HG02884 (cell line): ENCODE measurements around the gene MRGPRD.

Experiments
- ATAC-seq: cut with Tn5 transposase; IDR thresholded peaks from one replicate; pipeline ENCODE4 v1.9.1; 2021; ENCODE audit warnings: mild to moderate bottlenecking, moderate library complexity; ENCODE audit not compliant: unreplicated experiment

The MRGPRD gene

DNA sequence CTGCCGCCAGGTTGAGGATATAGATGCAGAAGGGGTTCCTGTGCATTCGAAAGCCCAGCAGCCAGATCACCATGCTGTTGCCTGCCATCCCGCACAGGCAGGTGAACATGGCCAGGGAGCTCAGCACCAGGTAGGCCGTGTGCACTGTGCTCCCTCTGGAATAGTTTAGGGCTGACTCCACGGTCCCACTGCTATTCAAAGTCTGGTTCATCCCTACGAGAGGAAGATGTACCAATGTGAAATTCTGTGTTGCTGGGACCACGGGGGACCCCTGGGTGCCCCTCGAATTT lies at the start of gene MRGPRD:
TSS of gene MRGPRD (minus strand) at position 211 of the 290 bp plus-strand sequence. CDS start at position 211, 0 bp downstream.
- no peak for ATAC-seq

DNA sequence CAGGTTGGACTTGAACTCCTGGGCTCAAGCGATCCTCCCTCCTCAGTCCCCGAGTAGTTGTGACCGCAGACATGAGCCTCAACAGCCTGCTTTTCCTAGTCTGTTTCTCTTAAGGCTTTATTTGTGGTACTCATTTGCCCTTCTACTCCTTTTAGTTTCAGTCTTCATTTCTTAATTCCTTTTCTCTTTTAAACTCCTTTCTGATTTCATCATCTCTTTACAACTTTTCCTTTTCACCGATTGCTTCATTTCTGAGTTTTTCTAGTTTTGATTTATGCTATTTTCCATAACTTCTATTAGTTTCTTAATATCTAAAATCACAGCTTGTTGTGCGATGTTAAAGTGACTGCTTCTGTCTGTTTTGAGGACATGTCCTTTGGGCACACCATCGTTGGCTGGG lies 49.5 kb upstream of the MRGPRD start:
- no peak for ATAC-seq

- no peak for ATAC-seq
Observed at GRCh38 chr11:69027704-69028372, 47.1 kb upstream of the MRGPRD start.

DNA sequence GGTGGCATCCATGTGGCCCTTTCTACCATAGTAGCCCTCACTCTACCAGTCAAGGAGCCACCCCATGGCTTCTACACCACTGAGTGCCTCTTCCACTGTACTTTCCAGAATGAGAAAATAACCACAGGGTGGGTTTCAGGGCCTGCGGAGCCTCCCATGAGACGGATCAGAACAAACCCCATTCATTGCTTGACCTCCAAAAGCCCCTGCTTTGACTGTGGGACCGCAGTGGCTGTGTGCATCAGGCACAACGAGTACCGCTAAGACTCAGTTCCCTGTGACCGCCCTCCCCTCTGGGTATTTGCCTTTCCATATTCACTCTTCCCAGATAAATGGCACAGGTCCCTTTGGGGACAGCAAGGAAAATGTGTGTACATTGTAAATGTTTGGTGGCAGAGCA lies 43.7 kb upstream of the MRGPRD start:
- no peak for ATAC-seq

DNA sequence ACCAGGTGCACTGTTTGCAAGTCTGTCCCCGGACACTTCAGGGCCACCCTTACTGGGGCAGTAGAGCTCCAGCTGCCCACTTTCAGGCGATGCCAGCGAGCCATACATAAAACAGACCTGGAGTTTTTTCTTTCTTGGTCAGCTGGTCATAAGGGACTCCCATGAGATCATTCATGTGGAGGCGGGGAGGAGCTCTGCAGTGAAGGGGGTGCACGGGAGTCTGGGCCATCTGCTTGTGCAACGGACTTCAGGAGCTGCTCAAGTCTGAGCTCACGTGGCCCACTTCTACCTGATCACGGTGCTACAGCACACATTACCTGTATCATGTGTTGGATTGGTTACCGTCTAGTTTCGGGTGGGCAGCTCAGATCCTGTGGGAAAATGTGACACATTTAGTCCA lies 41.5 kb upstream of the MRGPRD start:
- no peak for ATAC-seq

DNA sequence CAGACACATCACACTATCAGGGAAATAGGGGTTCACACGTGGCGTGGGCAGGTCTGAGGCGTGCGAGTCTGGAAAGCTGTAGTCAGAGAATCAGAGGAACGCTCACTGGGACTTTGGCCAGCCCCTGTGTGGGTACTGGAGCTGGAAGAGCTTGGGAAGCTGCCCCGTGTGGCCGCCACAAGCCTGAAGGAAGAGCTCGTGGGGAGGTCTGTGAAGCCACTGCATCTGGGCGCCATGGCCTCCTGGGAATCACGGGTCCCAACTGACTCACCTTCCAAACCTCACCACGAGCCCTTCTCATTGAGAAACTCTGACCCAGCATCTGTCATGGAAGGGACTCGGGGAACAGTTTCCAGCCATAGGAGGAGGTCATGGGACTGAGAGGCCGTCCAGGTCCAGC lies 38.1 kb upstream of the MRGPRD start:
- no peak for ATAC-seq

DNA sequence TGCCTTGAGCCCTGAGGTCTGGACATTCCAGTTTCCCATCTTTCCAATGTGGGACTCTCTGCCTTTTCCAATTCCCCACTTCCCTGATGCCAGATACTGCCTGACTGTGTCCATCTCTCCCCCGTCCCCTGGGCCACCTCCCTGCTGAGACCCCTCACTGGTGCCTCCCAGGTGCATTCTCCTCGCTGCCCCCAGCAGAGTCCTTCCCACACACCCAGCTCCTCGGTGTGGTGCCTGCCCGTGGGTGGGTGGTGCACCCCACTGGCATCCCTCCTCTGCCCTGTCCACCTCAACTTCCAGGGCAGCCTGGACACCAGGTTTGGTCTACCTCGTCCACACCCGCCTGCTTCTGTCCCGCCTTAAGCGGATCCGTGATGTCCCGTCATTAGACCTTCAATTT lies 37.2 kb upstream of the MRGPRD start:
- ATAC-seq: no peak

DNA sequence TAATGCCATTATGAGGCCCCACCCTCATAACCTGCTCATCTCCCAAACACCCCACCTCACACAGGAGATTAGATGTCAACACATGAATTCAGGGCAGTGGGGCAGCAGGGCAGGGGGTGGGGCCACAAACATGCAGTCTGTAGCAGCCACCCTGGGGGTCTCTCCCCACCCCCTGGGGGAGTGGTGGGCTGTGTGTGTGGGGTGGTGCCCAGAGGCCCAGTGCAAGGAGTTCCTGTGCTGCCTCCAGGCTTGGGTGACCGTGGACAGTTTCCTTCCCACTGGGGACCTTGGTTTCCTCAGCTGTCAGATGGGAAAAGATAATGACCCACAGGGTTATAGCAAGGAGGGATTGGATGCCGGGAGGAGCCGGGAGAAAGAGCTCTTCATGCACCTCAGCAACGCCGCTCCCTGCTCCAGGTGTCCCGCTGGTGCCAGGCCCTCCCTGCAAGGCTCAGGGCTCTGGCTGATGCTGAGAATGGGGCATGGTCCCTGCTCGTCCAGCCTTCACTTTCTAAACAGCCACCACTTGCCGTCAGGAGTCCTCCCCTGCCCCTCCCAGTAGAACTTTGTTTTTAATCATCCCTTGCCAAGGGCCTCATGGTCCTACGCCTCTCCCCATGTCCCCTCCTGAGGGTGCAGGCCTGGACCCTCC lies 34.2 kb upstream of the MRGPRD start:
- ATAC-seq: no peak

- no peak for ATAC-seq
Observed at GRCh38 chr11:69014084-69014851, 33.5 kb upstream of the MRGPRD start.

DNA sequence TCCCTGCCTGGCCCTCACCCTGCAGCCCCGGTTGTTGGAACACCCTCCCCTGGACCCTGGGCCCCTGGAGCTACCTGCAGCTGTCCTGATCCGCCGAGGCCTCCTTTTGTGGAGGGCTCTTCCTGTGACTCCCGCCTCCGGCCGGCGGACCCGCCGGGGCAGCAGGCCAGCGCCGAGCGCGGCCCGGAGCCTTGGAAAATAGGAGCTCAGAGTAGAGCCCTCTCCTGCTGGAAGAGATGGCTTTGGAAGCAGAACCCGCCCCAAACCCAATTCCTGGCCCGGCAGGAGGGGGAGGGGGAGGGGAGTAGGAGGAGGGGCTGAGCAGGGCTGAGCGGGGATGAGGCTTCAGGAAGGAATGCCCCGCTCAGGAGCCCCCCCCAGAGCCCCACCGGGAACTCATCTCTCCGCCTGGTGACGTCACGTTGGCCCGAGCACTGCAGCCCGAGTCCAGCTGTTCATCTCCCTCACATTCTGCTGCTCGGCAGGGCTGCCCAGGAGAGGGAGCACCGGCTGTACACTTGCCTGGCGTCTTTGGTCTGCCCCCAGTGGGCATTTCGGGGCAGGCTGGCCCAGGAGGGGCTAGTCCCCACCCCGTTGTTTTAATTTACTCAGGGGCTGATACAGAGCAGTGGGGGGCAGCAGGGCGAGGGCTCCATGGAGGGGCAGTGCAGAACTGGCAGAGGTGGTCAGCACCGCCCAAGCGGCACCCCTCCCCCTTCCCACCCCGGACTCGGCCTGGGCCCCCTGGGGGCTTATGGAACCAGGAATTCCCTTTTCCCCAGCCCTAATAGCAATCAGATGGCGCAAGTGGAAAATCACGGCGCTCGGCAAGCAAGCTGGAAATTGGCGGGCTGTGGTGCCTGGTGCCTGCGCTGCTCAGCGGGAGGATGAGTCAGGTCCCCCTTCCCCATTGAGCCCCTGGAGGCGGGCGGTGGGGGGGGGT lies 32.5 kb upstream of the MRGPRD start, which contains the start of gene MRGPRF:
TSS of gene MRGPRF (minus strand) at position 238 of the 943 bp plus-strand sequence. CDS start 3,345 bp downstream, outside the sequence.
- ATAC-seq: no peak

GRCh38 chr11:69012092-69013008 lies 31.6 kb upstream of the MRGPRD start:
- ATAC-seq: no peak

GRCh38 chr11:69011624-69012091 lies 30.9 kb upstream of the MRGPRD start:
- ATAC-seq: no peak

- no peak for ATAC-seq
Observed at GRCh38 chr11:69010964-69011623, 30.3 kb upstream of the MRGPRD start.

- no peak for ATAC-seq
Observed at GRCh38 chr11:69010361-69010891, 29.6 kb upstream of the MRGPRD start.

DNA sequence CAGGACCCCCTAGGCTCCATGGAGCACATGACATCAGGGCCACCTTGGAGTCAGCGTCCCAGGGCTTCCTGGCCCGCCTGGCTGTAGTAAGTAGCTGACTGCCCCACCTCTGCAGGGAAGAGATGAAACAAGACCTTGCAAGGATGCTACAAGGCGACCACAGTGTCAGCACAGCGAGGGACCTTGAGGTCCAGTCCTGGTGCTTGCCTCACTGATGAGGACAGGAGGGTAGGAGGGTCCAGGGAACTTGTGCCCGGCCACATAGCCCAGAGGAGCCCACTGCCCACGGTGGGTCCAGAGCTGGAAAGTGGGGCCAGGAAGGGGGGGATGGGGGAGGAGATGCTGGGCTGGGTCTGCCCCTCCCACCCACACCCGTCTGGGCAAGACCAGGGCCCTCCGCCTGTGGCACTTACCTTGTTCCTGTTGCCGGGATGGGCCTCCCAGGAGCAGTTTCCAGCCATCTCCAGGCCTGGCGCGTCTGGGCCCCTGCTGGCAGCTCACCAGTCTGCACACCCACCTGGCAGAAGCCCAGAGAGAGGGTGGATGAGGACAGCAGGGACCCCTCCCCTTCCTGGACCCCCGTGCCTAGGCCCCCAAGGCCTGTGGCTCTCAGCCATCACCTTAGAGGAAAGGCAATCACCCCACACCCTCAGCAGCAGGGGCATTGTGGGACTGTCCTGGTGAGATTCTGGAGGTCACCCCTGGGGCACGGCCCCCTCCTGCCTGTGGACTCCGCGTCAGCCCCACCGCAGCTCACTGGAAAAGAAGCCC lies 28.8 kb upstream of the MRGPRD start:
- ATAC-seq: no peak

DNA sequence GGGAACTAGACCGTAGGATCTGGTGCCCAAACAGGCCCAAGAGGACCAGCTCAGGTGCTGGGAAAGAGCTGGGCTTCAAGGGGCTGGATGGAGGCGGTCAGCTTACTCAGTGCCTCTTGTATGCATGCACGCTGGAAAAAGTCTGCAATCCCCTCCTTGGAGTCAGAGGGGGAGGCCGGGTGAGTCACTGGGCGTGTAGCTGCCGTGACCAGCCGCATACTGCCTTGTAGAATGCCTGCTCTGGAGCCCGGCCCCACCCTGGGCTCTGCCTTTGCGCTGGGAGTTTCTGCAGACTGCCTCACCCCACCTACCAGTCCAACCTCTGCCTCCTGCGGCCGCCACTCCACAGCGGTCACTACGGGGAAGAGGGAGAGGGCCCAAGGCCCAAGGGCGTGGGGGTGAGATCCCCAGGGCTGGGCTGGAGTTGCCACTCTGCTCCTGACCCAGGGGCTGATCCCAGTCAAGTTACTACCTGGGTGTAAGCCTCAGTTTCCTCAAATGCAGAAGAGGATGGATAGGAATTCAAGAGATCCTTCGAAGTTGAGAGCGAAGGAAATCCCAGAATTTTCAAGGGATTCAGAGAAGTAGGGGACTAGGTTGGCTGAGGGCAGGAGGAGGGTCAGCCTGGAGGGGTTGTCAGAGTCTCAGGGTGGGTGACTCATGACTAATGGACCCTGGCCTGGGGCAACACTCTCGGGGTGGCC lies 28.1 kb upstream of the MRGPRD start:
- ATAC-seq: no peak

- ATAC-seq: no peak
Observed at GRCh38 chr11:69007975-69008381, 27.2 kb upstream of the MRGPRD start.

DNA sequence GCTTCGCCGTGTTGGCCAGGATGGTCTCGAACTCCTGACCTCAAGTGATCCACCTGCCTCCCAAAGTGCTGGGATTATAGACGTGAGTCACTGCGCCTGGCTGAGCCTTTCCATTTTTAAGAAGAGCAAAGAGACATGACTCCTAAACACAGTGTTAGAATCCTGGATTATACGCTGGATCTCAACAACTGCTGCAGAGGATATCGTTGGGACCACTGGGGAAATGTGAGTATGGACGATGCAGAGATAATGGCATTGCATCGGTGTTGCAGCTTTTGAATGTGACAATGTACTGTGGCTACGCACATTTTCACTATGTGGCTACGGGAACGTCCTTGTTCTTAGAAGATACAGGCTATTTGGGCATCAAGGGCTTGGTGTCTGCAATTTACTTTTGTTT lies 26.0 kb upstream of the MRGPRD start:
- ATAC-seq: no peak
